ENCODE results near the gene FNDC3A.

Gene FNDC3A

GRCh38 chr13:48979892-48980291 lies 4.2 kb downstream of the FNDC3A start:
- no peak for TF ChIP-seq CTCF (IDR thresholded peaks at IDR 0.05; ENCODE audit: control extremely low read depth, extremely low read depth, low read depth, missing control alignments)
- POLR2A ChIA-PET = interaction anchor here (0.6 kb wide), 1 partner anchor 812 kb away, joined by 3 read pairs; the partner anchor contains the start of gene KPNA3
- peak; percentile 40 for DNase-seq (ENCODE audit: extremely low spot score)
- CTCF ChIA-PET = interaction anchor here (0.9 to 1.9 kb wide), 4 partner anchors 10 to 101 kb away, joined by 3 to 5 read pairs (median 4); no protein-coding TSS in a partner anchor

- ChIA-PET POLR2A (no interaction called here), CTCF (interaction anchor here (1.6 kb wide), 1 partner anchor 14 kb away, joined by 3 read pairs; no protein-coding TSS in a partner anchor)
- DNase-seq (ENCODE audit: extremely low spot score) = no peak
- no peak for TF ChIP-seq CTCF (IDR thresholded peaks at IDR 0.05; ENCODE audit: control extremely low read depth, extremely low read depth, low read depth, missing control alignments)
Observed at GRCh38 chr13:48983331-48983730, 7.6 kb downstream of the FNDC3A start.

- no peak for TF ChIP-seq CTCF (IDR thresholded peaks at IDR 0.05; ENCODE audit: control extremely low read depth, extremely low read depth, low read depth, missing control alignments)
- ChIA-PET CTCF (no interaction called here), POLR2A (no interaction called here)
- DNase-seq (ENCODE audit: extremely low spot score) = no peak
Observed at GRCh38 chr13:48985756-48986155, 10.0 kb downstream of the FNDC3A start.

- no peak for DNase-seq (ENCODE audit: extremely low spot score)
- no peak for TF ChIP-seq CTCF (IDR thresholded peaks at IDR 0.05; ENCODE audit: control extremely low read depth, extremely low read depth, low read depth, missing control alignments)
- CTCF ChIA-PET = no interaction called here
- POLR2A ChIA-PET = no interaction called here
Observed at GRCh38 chr13:48990900-48991299, 15.2 kb downstream of the FNDC3A start.

GRCh38 chr13:48993150-48993549 lies 17.4 kb downstream of the FNDC3A start:
- ChIA-PET CTCF (interaction anchor here (1.6 kb wide), 1 partner anchor 13 kb away, joined by 5 read pairs; no protein-coding TSS in a partner anchor), POLR2A (no interaction called here)
- no peak for TF ChIP-seq CTCF (IDR thresholded peaks at IDR 0.05; ENCODE audit: control extremely low read depth, extremely low read depth, low read depth, missing control alignments)
- DNase-seq (ENCODE audit: extremely low spot score) = no peak

GRCh38 chr13:48994706-48995105 lies 19.0 kb downstream of the FNDC3A start:
- CTCF ChIA-PET = no interaction called here
- DNase-seq (ENCODE audit: extremely low spot score) = no peak
- POLR2A ChIA-PET = no interaction called here
- TF ChIP-seq CTCF (IDR thresholded peaks at IDR 0.05; ENCODE audit: control extremely low read depth, extremely low read depth, low read depth, missing control alignments) = no peak

Data from GM10248 (cell line).